Pons (tissue), 1 donor: ENCODE results near the gene POU6F1.
"Not testable (repeated sequence)": the region's sequence is repeated elsewhere in the genome, so short reads cannot be mapped to it uniquely, and the experiment has no call there.

Experiments
- DNase-seq: peaks from one replicate; pipeline ENCODE4 v3.0.0-alpha.2; 2016; ENCODE audit warnings: low spot score

Gene POU6F1

DNA sequence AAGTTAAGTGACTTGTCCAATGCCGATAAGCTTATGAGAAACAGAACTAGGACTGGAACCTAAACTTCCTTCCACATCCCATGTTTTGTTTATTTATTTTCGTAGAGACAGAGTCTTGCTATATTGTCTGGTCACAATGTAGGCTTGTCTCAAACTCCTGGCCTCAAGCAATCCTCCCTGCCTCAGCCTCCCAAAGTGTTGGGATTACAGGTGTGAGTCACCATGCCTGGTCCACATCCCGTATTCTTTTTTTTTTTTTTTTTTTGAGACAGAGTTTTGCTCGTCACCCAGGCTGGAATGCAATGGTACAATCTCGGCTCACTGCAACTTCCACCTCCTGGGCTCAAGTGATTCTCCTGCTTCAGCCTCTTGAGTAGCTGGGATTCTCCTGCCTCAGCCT is 9.2 kb upstream of the POU6F1 start:
- not testable (repeated sequence) for DNase-seq

DNA sequence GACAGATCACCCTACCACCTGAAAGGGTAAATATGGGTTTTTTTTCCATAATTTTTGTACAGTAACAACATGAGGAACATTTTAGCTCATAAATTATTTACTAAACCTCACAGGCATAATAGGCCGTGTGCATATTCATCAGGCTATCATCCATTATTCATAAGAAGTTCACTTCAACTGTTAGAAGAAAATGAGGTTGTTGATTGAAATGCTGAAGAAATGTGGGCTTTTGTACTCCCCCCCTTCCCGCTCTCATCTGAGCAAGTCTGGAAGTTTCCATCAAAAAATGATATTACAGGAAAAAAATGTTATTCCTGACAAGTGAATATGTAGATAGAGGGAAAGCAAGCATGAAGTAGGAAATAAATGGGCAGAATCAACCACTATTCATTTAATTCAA is 7.9 kb upstream of the POU6F1 start:
- no peak for DNase-seq

DNA sequence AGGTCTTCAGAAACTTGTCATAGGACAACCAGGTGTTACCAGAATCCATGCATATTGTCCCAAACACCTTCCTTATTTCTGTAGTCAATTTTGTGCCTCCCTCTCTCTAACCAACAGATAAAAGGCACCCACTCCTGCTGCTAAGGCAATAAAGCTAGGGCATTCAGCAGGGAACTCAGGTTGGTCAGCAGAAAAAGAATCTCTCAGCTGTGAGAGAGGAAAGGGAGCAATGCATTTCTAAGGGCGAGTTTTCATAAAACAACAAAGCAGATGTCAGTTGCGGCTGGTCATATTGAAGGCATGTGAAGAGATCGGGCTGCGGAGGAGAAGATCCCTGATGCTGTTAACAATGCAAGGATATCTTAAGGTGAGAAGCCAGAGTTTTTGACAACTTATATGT is 7.4 kb upstream of the POU6F1 start:
- DNase-seq: no peak

DNA sequence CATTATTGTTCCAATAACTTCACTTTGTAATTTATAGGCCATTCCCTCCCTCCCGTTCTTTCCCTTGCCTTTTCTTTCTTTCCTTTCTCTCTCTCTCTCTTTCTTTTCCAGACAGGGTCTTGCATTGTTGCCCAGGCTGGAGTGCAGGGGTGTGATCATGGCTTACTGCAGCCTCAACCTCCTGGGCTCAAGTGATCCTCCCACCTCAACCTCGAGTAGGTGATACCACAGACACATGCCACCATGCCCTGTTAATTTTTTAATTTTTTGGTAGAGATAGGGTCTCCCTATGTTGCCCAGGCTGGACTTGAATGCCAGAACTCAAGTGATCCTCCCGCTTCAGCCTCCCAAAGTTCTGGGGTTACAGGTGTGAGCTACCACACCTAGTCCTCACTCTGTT is 6.8 kb upstream of the POU6F1 start:
- DNase-seq: no peak

DNA sequence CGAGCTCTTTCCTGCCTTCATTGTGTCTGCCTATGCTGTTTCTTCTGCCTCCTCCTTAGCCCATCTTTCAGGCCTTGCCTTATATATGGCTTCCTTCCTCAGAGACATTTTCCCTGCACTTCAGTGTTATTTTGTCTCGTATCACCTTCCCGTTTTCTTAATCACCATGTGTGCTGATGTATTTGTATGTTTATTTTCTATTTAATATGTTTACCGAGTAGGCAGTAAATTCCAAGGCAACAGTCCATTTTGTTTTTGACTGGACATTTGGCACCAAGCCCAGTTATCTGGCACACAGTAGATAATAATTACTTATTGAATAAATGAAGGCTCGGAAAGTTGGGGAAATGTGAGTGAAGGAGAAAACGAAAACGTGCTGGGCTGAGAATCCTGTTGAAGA is 4.6 kb upstream of the POU6F1 start:
- no peak for DNase-seq

DNA sequence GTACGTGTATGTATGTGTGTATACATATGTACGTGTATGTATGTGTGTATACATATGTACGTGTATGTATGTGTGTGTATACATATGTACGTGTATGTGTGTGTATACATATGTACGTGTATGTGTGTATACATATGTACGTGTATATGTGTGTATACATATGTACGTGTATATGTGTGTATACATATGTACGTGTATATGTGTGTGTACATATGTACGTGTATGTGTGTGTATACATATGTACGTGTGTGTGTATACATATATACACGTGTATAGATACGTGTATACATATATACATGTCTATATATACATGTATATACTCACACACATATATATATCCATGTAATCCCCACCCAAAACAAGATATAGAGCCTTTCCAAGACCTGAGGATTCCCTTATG is 2.0 kb upstream of the POU6F1 start:
- DNase-seq: not testable (repeated sequence)

DNA sequence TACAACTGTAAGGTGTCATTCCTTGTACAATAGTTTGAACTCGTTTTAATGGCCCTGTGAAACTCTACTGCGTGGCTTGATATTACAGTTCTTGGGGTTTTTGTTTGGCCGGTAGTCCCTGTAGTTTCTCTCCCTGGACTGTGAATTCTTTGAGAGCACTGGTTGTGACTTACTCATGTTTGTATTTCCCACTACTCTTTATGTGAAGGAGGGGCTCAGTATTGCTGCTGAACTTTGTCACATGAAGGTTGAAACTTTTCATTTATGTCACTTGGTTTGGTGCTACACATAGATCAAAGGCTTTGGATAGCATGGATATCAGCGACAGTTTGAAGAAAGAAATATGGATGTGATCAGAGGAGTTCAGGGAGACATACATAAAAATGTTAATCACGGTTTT is 1.5 kb upstream of the POU6F1 start:
- no peak for DNase-seq

DNA sequence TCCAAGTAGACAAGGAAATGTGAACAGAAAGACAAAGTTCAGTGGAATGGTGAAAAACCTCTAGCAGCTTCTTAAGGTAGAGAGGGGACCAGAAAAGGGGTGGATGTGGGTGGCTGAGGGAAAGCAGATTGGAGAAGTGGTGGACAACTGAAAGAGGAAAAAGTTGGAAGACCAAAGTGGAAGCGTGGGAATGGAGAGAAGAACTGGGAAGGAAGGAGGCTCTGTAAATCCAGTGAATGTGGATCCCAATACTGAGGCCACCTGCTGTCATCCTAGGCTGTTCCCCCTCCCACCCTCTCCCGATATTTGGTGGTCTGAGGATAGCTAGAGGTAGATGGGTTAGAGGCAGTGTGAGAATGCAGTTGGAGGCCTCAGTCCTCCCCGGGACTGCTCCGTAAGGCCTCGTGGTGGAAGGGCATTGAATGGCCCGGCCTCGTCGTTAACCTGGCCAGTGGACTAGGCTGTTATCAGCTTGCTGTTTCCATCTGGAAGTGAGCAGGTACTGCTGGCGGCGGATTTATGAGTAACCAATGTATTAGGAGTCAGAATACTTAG is 822 bp upstream of the POU6F1 start:
- no peak for DNase-seq

DNA sequence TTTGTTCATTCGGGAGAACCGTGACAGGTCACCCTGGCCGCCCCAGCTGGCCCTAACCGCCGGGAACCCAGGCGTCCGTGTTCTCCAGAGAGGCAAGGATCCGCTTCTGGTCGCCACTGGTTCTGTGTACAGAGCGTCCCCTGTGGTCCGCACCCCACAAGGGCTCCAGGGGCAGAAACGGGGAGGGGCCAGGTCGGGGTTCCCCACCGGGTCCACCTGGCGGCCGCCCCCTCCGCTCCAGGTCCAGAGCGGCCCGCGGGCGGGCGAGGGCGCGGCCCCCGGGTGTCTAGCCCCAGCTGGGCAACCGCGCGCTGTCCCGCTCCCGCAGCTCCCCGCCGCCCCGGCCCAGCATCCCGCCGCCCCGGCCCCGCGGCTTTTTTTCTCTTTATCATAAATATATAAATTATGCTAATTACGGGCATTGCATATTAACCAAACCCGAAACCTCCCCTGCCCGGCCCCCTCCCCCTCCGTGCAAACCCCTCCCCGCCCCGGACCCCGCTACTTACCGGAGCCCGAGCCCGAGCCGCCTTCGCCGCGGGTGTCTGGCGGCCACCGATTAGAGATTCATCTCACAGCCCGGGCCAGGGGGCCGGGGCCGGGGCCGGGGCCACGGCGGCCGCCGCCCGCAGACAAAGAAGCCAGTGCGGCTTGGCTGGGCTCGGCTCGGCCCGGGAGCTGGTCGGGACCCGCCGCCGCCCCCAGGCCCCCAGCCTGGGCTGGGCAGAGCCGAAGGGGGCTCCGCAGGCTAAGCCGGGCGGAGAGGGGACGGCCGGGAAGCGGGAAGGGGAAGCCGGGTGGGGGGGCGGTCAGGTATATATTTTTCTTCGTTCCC is 512 bp downstream of the POU6F1 start:
- DNase-seq: peak; percentile 58

DNA sequence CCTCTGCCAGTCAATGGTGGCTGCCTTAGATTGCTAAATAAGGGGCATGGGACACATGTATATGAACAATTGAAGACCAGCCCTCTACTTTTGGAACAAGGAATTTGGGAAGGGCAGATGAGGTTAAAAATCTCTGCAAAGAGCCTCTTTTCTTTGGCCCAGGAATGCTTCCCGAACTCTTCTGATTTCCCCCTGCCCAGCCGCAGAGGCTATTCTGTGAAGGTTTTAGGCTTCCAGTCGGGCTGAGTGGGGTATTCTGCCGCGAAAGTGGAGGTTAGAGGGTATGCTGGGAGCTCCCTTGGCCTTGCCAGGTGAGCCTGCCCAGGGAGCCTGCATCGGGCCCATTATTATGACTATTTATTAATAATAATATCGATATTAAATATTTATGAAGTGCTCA is 1.2 kb downstream of the POU6F1 start:
- no peak for DNase-seq

DNA sequence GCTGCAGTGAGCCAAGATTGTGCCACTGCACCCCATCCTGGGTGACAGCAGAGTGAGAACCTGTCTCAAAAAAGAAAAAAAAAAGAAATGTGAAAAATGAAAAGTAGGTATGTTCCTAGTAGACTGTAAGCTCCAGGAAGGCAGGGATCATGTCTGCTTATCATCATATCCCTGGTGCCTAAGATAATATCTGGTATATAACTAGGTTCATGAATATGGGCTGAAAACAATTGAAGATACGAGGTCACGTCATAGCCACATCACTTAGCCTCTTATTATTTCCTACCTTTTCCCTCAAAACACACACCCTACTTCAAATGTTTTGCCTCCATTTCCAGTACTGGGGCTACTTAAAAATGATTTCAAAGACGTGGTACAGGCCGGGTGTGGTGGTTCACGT is 3.0 kb downstream of the POU6F1 start:
- DNase-seq: no peak

DNA sequence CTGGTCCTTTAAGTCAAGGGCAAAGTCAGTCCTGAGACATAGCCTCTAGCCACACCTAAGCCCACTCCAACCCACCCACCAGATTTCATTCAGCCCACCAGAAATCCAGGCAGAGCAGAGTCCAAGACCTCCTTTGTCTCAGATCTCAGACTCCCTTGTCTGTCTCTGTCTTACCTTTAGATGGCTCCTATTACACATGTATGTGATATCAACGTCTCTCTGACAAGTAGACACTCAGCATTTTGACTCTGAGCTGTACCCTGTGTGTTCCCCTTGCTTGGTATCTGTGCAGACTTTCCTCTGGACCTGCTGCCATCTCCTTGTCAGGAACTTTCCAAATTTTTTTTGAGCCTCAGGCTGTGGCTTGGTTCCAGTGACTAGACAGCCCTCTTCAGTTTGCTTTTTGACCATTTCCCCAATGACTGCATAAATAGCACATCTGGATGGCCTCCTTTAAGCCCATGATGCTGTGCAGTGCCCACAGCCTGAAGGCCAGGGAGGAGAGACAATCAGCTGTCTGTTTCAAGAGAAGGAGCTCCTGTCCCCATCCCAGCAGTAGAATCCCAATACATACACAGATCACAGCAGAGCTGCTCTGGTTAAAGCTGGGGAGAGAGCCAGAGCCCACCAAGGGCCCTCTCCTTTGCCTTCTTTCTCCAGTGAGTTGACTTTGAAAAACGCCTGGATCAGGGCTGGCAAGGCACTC is 7.0 kb downstream of the POU6F1 start:
- DNase-seq: peak; percentile 93

DNA sequence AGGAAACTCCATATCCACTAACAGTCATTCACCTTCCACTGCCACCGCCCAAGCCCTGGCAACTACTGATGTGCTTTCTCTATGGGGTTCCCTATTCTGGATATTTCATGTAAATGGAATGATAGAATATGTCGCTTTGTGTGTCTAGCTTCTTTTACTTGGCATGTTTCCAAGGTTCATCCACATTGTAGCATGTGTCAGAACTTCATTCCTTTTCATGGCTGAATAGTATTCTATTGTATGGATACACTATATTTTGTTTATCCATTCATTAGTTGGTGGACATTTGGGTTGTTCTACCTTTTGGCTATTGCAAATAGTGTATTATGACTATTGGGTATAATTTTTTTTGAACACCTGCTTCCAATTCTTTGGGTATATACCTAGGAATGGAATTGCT is 8.6 kb downstream of the POU6F1 start:
- no peak for DNase-seq

DNA sequence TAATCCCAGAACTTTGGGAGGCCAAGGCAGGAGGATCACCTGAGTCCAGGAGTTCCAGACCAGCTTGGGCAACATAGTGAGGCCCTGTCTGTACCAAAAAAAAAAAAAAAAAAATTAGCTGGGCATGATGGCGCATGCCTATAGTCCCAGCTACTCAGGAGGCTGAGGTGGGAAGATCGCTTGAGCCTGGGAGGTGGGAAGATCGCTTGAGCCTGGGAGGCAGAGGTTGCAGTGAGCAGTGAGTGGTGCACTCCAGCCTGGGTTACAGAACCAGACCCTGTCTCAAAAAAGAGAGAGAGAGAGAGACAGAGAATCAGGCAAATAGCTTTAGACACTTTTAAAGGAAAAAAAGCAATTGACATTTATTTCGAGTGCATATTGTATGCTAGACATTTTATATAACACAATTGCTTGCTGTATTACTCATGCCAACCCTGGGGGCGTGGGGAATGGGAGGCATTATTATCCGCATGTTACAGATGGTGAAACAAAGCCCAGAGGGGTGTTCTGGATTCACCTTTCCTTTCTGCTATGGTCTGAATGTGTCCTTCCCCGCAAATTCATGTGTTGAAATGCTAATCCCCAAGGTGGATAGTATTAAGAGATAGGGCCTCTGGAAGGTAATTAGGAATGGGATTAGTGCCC is 9.7 kb downstream of the POU6F1 start:
- no peak for DNase-seq

DNA sequence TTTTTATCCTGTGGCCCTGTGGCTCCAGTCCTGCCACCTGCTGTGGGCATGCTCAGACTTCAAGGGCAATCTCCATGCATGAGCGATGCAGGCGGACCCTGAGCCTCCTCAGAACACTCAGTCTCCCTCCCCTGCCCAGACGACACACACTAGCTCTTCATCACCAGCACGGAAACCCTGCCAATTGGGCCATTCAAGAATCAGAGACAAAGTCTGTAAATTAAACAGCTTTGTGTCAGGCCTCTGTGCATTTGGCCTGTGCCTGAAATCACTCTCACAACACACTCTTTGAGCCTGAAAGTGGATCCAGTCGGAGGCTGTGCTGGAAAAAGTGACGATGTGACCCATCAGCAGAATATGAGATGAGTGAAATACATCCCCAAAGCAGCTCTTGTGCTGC is 12.5 kb downstream of the POU6F1 start:
- peak; percentile 78 for DNase-seq

DNA sequence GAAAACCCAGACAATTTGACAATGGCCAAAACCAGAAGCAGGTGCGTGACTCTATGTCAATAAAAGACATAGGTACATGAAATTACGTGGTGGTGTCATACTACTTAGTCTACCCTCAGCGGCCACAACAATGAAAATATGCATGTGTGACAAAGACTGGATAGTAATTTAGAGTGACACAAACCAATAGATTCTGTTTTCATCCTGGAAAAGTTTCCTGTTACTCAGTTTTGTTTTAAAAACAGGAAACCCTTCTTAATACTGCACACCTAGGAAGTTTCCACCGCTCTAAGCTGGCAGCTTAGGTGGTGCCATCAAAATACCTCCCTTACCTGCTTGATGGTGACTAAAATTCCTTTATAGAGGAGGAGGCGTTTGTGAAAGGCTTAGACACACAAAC is 15.1 kb downstream of the POU6F1 start:
- no peak for DNase-seq

DNA sequence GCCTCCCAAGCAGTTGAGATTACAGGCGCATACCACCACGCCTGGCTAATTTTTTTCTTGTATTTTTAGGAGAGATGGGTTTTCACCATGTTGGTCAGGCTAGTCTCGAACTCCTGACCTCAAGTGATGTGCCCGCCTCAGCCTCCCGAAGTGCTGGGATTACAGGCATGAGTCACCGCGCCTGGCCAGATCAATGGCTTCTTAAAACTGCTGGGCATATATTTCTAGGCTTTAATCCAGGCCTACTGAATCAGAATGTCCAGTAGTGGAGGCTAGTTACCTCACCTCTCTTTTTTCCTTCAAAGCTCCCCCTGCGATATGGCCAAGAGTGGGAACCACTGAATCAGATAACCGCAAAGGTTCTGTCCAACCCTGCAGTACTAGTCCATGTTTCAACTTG is 17.1 kb downstream of the POU6F1 start:
- no peak for DNase-seq

DNA sequence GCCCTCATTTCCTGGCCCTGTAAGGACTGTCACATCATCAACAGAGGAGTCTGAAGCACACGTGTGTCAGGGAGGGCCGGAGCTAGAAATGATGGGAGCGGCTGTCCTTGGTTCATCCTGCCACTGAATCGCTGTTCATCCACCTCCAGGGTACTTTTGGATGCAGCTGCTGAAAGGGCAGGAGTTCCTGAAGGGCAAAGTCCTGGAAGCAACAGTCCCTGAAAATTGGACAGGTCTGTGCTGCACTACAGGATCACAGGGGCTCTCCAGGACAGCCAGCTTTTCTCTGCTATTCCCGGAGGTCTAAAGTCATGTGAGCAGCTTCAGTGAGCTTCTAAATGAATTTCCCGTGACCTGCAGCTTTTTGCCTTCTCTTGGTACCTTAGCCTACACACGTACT is 17.7 kb downstream of the POU6F1 start:
- no peak for DNase-seq

DNA sequence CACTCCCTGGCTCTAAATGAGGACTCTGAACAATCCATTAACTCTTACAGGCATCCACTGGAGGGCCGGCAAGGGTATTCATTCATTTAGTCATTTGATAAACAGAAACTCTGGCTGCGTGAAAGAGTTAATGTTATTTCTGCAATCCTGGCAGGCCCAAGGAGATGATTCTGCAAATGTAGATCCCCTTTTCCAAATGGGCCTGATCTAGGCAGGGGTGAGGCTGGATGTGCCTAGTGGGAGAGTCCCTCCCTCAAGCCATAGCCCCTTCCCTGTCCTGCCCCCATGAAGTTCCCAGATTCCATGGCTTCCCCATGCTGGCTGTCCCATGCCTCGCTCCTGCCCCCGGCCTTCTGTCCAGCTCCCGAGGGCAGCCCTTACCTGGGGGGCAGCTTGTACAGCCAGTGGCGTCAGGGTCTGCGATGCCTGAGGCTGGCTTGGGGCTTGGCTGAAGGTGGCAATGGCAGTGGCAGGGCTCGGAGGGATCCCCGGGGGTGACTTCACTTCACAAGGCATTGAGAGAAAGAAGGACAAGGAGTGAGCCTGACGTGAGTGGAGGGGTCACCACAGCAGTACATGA is 18.4 kb downstream of the POU6F1 start:
- DNase-seq: no peak

DNA sequence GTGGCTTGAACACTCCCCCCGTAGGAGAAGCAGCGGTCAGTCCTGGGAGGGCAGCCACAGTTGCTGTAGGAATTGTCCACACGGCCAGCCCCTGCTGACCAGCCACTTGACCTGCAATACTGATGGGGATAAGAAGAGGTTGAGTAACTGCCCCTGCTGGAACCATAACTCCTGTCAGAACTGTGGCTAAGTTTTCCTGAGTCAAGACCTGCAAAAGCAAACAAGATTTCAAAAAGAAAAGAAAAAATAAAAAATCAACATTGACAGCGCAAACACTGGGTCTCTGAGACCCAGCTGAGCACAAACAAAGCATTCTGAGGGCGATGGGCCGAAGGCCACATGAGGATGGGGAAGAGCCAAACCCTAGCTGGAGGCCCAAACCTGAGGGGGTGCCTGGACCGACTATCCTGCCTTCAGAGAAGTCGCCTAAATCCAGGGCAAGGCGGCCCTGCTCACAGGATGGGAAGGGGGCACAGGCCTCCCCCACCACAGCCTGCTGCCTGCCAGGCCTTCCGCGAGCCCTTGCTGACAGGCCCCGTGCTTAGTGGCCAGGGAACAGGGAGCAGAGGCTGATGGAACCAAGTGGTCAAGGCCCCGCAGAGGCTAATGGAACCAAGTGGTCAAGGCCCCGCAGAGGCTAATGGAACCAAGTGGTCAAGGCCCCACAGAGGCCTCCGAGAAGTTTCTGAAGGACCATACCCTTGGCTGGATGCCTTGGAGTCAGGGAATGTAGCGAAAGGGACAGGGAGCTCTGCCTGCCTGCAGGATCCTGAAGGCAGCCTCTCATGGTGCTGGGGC is 19.1 kb downstream of the POU6F1 start:
- no peak for DNase-seq

DNA sequence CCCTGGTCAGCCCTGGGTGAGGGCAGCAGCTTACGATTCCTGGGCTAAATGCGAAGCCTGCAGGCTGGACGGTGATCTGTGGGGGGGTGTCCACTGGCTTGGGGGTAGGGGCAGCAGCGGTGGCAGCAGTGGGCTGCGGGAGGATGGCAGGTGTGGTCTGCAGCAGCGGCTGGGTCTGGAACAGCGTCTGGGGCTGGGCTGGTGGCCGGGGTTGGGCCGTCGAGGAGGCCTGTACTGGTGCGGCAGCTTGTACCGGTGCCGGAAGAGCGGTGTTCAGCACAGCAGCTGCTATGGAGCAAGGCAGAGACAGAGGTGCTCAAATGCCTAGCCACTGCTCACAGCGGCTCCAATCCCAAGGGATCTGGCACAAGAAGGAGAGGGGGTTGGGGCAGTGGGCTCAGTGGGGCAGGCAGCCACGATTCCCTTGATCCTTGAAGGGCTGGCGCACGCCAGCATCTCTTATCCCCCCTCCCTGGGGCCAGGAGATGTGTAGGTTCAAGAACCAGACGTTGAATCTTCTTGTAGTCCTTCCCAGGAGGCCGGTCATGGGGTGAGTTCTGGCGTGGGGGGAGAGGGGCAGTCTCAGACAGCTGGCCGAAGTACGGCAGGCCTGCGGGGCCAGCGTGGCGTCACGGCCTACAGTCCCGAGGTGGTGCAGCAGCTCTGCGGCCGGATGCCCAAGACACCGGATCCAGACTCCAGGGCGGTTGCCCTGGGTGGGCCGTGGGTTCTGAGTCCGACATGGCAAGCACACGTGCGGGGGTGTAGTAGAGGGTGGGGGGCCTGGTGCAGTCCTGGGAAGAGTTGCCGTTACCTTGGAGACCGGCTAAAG is 19.9 kb downstream of the POU6F1 start:
- DNase-seq: no peak
